GM23338 (cell line): ENCODE measurements around the gene ATAD3B. TPM values are rescaled to one million over a fixed set of nuclear protein-coding genes. Genes with fewer than 3 reads are reported as not detected.

Source experiments
- ATAC-seq: fragments of 200-7000 bp; cut with Tn5 transposase; 3 replicates; pipeline ENCODE4 v1.9.1; 2020
- DNase-seq: peaks from one replicate; pipeline ENCODE4 v3.0.0-alpha.2; 2015; ENCODE audit warnings: low spot score
- H2AFZ ChIP-seq: fragments of 200-600 bp; sonication (generic); 2 replicates; pipeline ENCODE4 v1.8.0; 2016; ENCODE audit warnings: antibody characterized with exemption, mild to moderate bottlenecking, moderate library complexity
- H3F3A ChIP-seq: fragments of 200-600 bp; sonication (generic); replicated peaks from 2 replicates; pipeline ENCODE4 v1.8.0; 2017; ENCODE audit warnings: antibody characterized with exemption, mixed run types, low read depth
- H3K27ac ChIP-seq: fragments of 200-600 bp; sonication (generic); 2 replicates; pipeline ENCODE4 v1.6.1; 2016; ENCODE audit warnings: low read depth
- H3K27me3 ChIP-seq: fragments of 200-600 bp; sonication (generic); 2 replicates; pipeline ENCODE4 v1.8.0; 2016; ENCODE audit warnings: mild to moderate bottlenecking, mixed run types, moderate library complexity; ENCODE audit not compliant: insufficient read depth
- H3K36me3 ChIP-seq: fragments of 200-600 bp; sonication (generic); 2 replicates; pipeline ENCODE4 v1.8.0; 2016; ENCODE audit warnings: mild to moderate bottlenecking; ENCODE audit not compliant: insufficient read depth
- H3K4me1 ChIP-seq: fragments of 200-600 bp; sonication (generic); 2 replicates; pipeline ENCODE4 v1.8.0; 2016; ENCODE audit warnings: mild to moderate bottlenecking, moderate library complexity; ENCODE audit not compliant: insufficient read depth
- H3K4me2 ChIP-seq: fragments of 200-600 bp; sonication (generic); 2 replicates; pipeline ENCODE4 v1.7.1; 2017; ENCODE audit warnings: mixed run types
- H3K4me3 ChIP-seq: fragments of 200-600 bp; sonication (generic); 2 replicates; pipeline ENCODE4 v1.6.1; 2016; ENCODE audit warnings: mixed run types
- H3K79me2 ChIP-seq: fragments of 200-600 bp; sonication (generic); replicated peaks from 2 replicates; pipeline ENCODE4 v1.8.0; 2017; ENCODE audit warnings: mild to moderate bottlenecking; ENCODE audit not compliant: insufficient read depth
- H3K9me2 ChIP-seq: fragments of 200-600 bp; sonication (generic); 2 replicates; pipeline ENCODE4 v1.8.0; 2017; ENCODE audit not compliant: insufficient read depth
- H4K20me1 ChIP-seq: fragments of 200-600 bp; sonication (generic); replicated peaks from 2 replicates; pipeline ENCODE4 v1.8.0; 2017; ENCODE audit warnings: mild to moderate bottlenecking; ENCODE audit not compliant: insufficient read depth
- H3K27ac Mint-ChIP-seq: 2 replicates; pipeline ENCODE4 v1.8.0; 2020; ENCODE audit warnings: inconsistent platforms, mild to moderate bottlenecking, moderate library complexity, mixed read lengths
- H3K27me3 Mint-ChIP-seq: 3 replicates; pipeline ENCODE4 v1.8.0; 2022; ENCODE audit warnings: low read depth, mild to moderate bottlenecking, moderate library complexity, mixed read lengths, inconsistent platforms; ENCODE audit not compliant: insufficient read depth, poor library complexity
- H3K36me3 Mint-ChIP-seq: 3 replicates; pipeline ENCODE4 v1.8.0; 2021; ENCODE audit warnings: low read depth, mild to moderate bottlenecking, inconsistent platforms, moderate library complexity, mixed read lengths
- H3K4me1 Mint-ChIP-seq: 3 replicates; pipeline ENCODE4 v1.8.0; 2020; ENCODE audit warnings: mild to moderate bottlenecking, inconsistent platforms, mixed read lengths
- H3K4me3 Mint-ChIP-seq: 3 replicates; pipeline ENCODE4 v1.8.0; 2021; ENCODE audit warnings: moderate library complexity, mild to moderate bottlenecking, inconsistent platforms, mixed read lengths
- H3K9me3 Mint-ChIP-seq: 3 replicates; pipeline ENCODE4 v1.8.0; 2020; ENCODE audit warnings: moderate library complexity, mild to moderate bottlenecking, inconsistent platforms, mixed read lengths
- CREB1 ChIP-seq: fragments of 250-450 bp; sonication (Bioruptor Pico); IDR thresholded peaks from 2 replicates; pipeline ENCODE4 v1.5.0; 2020; ENCODE audit warnings: low read depth, mild to moderate bottlenecking, moderate library complexity
- CTCF ChIP-seq, 2 experiments: fragments of 200-600 bp in 1 of 2; sonication (generic) in 1 of 2; conservative IDR thresholded peaks; 2 replicates each; pipeline versions ENCODE4 v1.5.1 to v1.6.1; 2016 to 2017; ENCODE audit warnings: antibody characterized with exemption in 2 of 2, low read depth in 2 of 2, mild to moderate bottlenecking in 2 of 2, moderate library complexity in 1 of 2
- EZH2 ChIP-seq: fragments of 200-600 bp; sonication (generic); IDR thresholded peaks from one replicate; pipeline ENCODE4 v1.8.0; 2017; ENCODE audit warnings: antibody characterized with exemption, mild to moderate bottlenecking, low read depth; ENCODE audit not compliant: unreplicated experiment
- JUNB ChIP-seq: IDR thresholded peaks from one replicate; pipeline ENCODE4 v1.6.1; 2016; ENCODE audit warnings: antibody characterized with exemption; ENCODE audit not compliant: unreplicated experiment
- NANOG ChIP-seq: IDR thresholded peaks from 2 replicates; pipeline ENCODE4 v1.6.1; 2016; ENCODE audit warnings: antibody characterized with exemption, borderline replicate concordance
- POLR2AphosphoS5 ChIP-seq: IDR thresholded peaks from 2 replicates; pipeline ENCODE4 v1.6.1; 2016; ENCODE audit warnings: antibody characterized with exemption, low read depth
- STAT1 ChIP-seq: IDR thresholded peaks from one replicate; pipeline ENCODE4 v1.6.1; 2016; ENCODE audit warnings: antibody characterized with exemption; ENCODE audit not compliant: unreplicated experiment
- ZNF114 ChIP-seq: fragments of 250-450 bp; sonication (Bioruptor Pico); IDR thresholded peaks from 2 replicates; pipeline ENCODE4 v1.5.0; 2020; ENCODE audit warnings: mild to moderate bottlenecking, moderate library complexity
- ZNF331 ChIP-seq: fragments of 250-450 bp; sonication (Bioruptor Pico); IDR thresholded peaks from 2 replicates; pipeline ENCODE4 v1.5.0; 2020; ENCODE audit warnings: low read depth, mild to moderate bottlenecking, moderate library complexity
- ZNF462 ChIP-seq: fragments of 250-450 bp; sonication (Bioruptor Pico); IDR thresholded peaks from 2 replicates; pipeline ENCODE4 v1.5.0; 2020; ENCODE audit warnings: mild to moderate bottlenecking, moderate library complexity
- polyA plus RNA-seq: library from polyadenylated mRNA; unstranded; fragments of >200 nt; fragmentation: Nextera tagmentation; extraction: Ambion mirVana; gene quantifications from 2 replicates; pipeline ENCODE4 v1.2.1, GENCODE V29; 2016
- total RNA-seq: library from RNA; depleted of rRNA; stranded (reverse); fragments of >200 nt; shearing (Covaris generic); gene quantifications from 2 replicates; pipeline ENCODE4 v1.2.3, GENCODE V29; 2014

ATAD3B gene
- total and polyA plus RNA-seq, 2 experiments from 2014 or later: 37.8 to 63.4 TPM

DNA sequence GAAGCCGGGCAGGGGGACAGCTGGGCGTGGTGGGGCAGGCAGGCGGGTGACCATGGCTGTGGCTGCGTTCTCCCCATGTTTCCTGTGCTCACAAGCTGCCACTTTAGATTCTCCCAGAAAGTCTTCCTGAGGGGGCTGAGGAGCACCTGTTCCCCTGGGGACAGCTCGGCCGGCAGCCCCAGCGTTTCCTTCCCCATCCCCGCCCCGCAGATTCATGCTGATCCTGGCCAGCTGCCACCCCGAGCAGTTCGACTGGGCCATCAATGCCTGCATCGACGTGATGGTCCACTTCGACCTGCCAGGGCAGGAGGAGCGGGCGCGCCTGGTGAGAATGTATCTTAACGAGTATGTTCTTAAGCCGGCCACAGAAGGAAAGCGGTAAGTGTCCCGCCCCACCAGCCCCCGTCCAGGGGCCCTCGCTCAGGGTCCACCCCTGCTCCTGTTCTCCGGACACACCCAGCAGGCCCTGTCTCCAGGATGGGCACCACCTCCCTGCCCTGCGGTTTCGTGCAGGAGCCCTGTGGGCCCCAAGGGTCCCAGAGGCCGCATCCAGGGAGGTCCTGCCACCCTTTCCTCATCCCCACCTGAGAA is 10.9 kb upstream of the ATAD3B start (continued):
- no peak for TF ChIP-seq ZNF114 (CRISPR knock-in tag)
- TF ChIP-seq CREB1 (CRISPR knock-in tag): no peak
- no peak for TF ChIP-seq ZNF331 (CRISPR knock-in tag)
- no peak for TF ChIP-seq ZNF462 (CRISPR knock-in tag)

DNA sequence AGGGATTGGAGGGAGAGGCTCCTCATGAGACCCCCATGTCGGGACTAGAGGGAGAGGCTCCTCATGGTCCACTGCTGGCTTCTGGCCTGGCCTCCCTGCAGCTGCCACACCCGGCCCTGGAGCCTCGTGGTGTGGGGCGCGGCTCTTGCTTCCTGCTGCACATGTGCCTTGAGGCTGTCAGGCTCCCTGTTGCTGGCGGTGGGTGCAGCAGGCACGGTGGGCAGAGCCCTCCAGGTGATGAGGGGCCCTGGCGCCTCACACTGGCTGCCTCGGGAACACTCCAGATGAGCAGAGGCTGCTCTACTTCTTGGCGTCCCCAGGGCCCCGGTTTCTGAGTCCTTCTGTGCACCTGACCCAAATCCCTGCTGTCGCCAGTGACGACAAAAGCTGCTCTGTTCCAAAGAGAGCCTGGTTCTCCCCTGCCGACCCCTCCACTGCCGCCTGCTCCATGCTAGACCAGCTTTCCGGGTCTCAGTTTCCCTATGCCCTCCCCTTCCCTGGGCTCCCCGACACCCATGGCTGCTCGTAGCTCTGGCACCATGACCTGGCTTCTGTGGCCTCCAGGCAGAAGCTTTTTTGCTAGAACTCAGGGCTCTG is 9.7 kb upstream of the ATAD3B start:
- no peaks in the 10 kb centered on the region for H3F3A ChIP-seq
- H3K4me2 ChIP-seq: no peak overlapping the region
- no peaks in the 10 kb centered on the region for H4K20me1 ChIP-seq
- Mint-ChIP-seq H3K27ac (no peak overlapping the region), H3K27me3 (peaks cover 3% of the 10 kb centered on the region), H3K4me3 (no peak overlapping the region), H3K4me1 (no peaks in the 10 kb centered on the region), H3K9me3 (no peaks in the 10 kb centered on the region), H3K36me3 (no peaks in the 10 kb centered on the region)
- H2AFZ ChIP-seq: no peak overlapping the region
- TF ChIP-seq STAT1: no peak
- no peak for TF ChIP-seq JUNB
- peak in 1 of 2 experiments; percentile 36; a peak in 2 of 4 replicates for TF ChIP-seq CTCF (conservative IDR thresholded peaks at IDR 0.05; ENCODE audit: low read depth in 2 of 2)
- TF ChIP-seq ZNF114 (CRISPR knock-in tag): no peak
- TF ChIP-seq POLR2AphosphoS5: no peak
- no peak for TF ChIP-seq EZH2
- no peak for TF ChIP-seq NANOG
- H3K36me3 ChIP-seq: no peaks in the 10 kb centered on the region
- H3K4me1 ChIP-seq: no peaks in the 10 kb centered on the region
- no peaks in the 10 kb centered on the region for H3K79me2 ChIP-seq
- DNase-seq: no peak
- H3K4me3 ChIP-seq: no peak overlapping the region
- no peaks in the 10 kb centered on the region for H3K27me3 ChIP-seq
- peak; percentile 74 for ATAC-seq
- no peaks in the 10 kb centered on the region for H3K9me2 ChIP-seq
- no peak overlapping the region for H3K27ac ChIP-seq
